K562 (cell line): ENCODE data around the gene NDUFV2. TPM values are rescaled to one million over a fixed set of nuclear protein-coding genes. Genes with fewer than 3 reads are reported as not detected.

Source experiments
- ATAC-seq: fragments of 200-7000 bp; cut with Tn5 transposase; 3 replicates; pipeline ENCODE4 v1.9.1; 2020; ENCODE audit warnings: moderate library complexity
- BruUV-seq: library from RNA; stranded (reverse); fragments of 400-500 nt; replicated peaks from 2 replicates; lab custom pipeline; 2021; lab: Mats Ljungman, UMichigan
- CTCF ChIA-PET: fragments of 300-600 bp; formaldehyde crosslinking; extraction: SDS; loops from one replicate; lab custom pipeline; 2021; ENCODE audit warnings: low intra/inter-chr PET ratio; lab: Yijun Ruan, JAX
- POLR2A ChIA-PET: fragments of 300-600, 350-650 bp; sonication (Branson Sonifier 250); formaldehyde crosslinking; extraction: SDS; loops from one replicate; lab custom pipeline; 2021; ENCODE audit warnings: antibody characterized with exemption, inconsistent platforms; lab: Yijun Ruan, JAX
- DNase-seq, 4 experiments: peaks; one replicate each; pipeline versions ENCODE4 v3.0.0 to v3.0.0-alpha.2; 2011 to 2018; ENCODE audit warnings: low spot score in 3 of 4, mixed read lengths in 3 of 4; ENCODE audit errors: extremely low read depth in 1 of 4
- FAIRE-seq: peaks from 2 replicates; lab custom pipeline; 2011; peaks lifted over from hg19 to GRCh38; lab: Jason Lieb, UNC
- H2AFZ ChIP-seq: 2 replicates; pipeline ENCODE4 v1.6.0; 2011; ENCODE audit warnings: low read depth, low read length, control low read depth, inconsistent platforms
- H3K27ac ChIP-seq: fragments of 200-600 bp; 3 replicates; pipeline ENCODE4 v1.8.0; 2011; ENCODE audit warnings: low read depth, mild to moderate bottlenecking, control low read depth, inconsistent platforms, low read length, moderate library complexity, mixed read lengths; ENCODE audit errors: extremely low read depth
- H3K27me3 ChIP-seq, 2 experiments: fragments of 300-600 bp in 1 of 2; 2 replicates in 1 of 2; 3 replicates in 1 of 2; pipeline versions ENCODE4 v1.6.0 to v1.8.0; 2011; ENCODE audit warnings: inconsistent platforms in 2 of 2, low read length in 2 of 2, mild to moderate bottlenecking in 1 of 2, mixed read lengths in 1 of 2, moderate library complexity in 1 of 2; ENCODE audit not compliant: control insufficient read depth in 2 of 2, insufficient read depth in 2 of 2
- H3K36me3 ChIP-seq: fragments of 300-600 bp; 3 replicates; pipeline ENCODE4 v1.8.0; 2011; ENCODE audit warnings: mild to moderate bottlenecking, low read length, inconsistent platforms; ENCODE audit not compliant: control insufficient read depth, insufficient read depth
- H3K4me1 ChIP-seq, 2 experiments: fragments of 200-600 bp in 1 of 2; replicated peaks in 1 of 2; 2 replicates in 1 of 2; 3 replicates in 1 of 2; pipeline versions ENCODE4 v1.5.1 to v1.8.0; 2011; ENCODE audit warnings: inconsistent platforms in 2 of 2, low read length in 2 of 2, mild to moderate bottlenecking in 1 of 2, mixed read lengths in 1 of 2, moderate library complexity in 1 of 2; ENCODE audit not compliant: control insufficient read depth in 2 of 2, insufficient read depth in 2 of 2
- H3K4me2 ChIP-seq: 2 replicates; pipeline ENCODE4 v1.6.1; 2011; ENCODE audit warnings: low read length, control low read depth, inconsistent platforms, mixed read lengths; ENCODE audit not compliant: insufficient read depth
- H3K4me3 ChIP-seq: fragments of 200-600 bp; sonication (generic), shearing (Covaris generic); 2 replicates; pipeline ENCODE4 v1.5.1; 2016; ENCODE audit warnings: control low read depth, inconsistent platforms
- H3K79me2 ChIP-seq: fragments of 200-600 bp; 3 replicates; pipeline ENCODE4 v1.8.0; 2011; ENCODE audit warnings: low read length, inconsistent platforms; ENCODE audit not compliant: control insufficient read depth, insufficient read depth
- H3K9ac ChIP-seq, 2 experiments: 2 replicates each; pipeline versions ENCODE4 v1.6.0 to v1.6.1; 2011; ENCODE audit warnings: low read depth in 2 of 2, low read length in 2 of 2, control low read depth in 1 of 2, inconsistent platforms in 1 of 2, mild to moderate bottlenecking in 1 of 2, mixed read lengths in 1 of 2; ENCODE audit not compliant: insufficient read depth in 1 of 2
- H3K9me1 ChIP-seq: one replicate; pipeline ENCODE4 v1.6.0; 2011; ENCODE audit warnings: inconsistent platforms, mild to moderate bottlenecking, low read length, moderate library complexity; ENCODE audit not compliant: control insufficient read depth, insufficient read depth
- H3K9me3 ChIP-seq: replicated peaks from 2 replicates; pipeline ENCODE4 v1.5.1; 2011; ENCODE audit warnings: low read depth, low read length, inconsistent platforms; ENCODE audit not compliant: control insufficient read depth, insufficient read depth
- H4K20me1 ChIP-seq: replicated peaks from 2 replicates; pipeline ENCODE4 v1.6.1; 2011; ENCODE audit warnings: low read length, inconsistent platforms, mixed read lengths; ENCODE audit not compliant: control insufficient read depth, insufficient read depth
- MEIS2 ChIP-seq: fragments of 450-650 bp; IDR thresholded peaks from 2 replicates; pipeline ENCODE4 v1.6.1; 2014; ENCODE audit warnings: mild to moderate bottlenecking; ENCODE audit not compliant: partially characterized antibody
- PBX2 ChIP-seq, 2 experiments: IDR thresholded peaks in 1 of 2; conservative IDR thresholded peaks in 1 of 2; 2 replicates each; pipeline ENCODE4 v1.6.1; 2016; ENCODE audit warnings: low read depth in 2 of 2, mild to moderate bottlenecking in 1 of 2, missing compliant biosample characterization in 1 of 2, missing genetic modification characterization in 1 of 2, moderate library complexity in 1 of 2
- ZBTB12 ChIP-seq: fragments of 250-450 bp; sonication (Bioruptor Pico); IDR thresholded peaks from 2 replicates; pipeline ENCODE4 v1.4.0; 2020
- WGBS: fragments of 100-300 bp; shearing (Covaris generic); methylation state at CpG from one replicate; pipeline ENCODE4 v1.1.6; 2016; ENCODE audit warnings: low coverage, mixed read lengths; ENCODE audit not compliant: insufficient coverage; ENCODE audit errors: missing lambda C conversion rate; 5-methylcytosine and 5-hydroxymethylcytosine counted together
- in situ Hi-C: fragments of 300-500 bp; cut with MboI; formaldehyde crosslinking; loops from 4 replicates; pipeline ENCODE4 v1.15.0; 2018; ENCODE audit warnings: inconsistent platforms, mixed read lengths
- intact Hi-C: fragments of 100-400 bp; cut with micrococcal nuclease; formaldehyde crosslinking; loops from 2 replicates; pipeline ENCODE4 v1.14.2; 2022
- polyA plus RNA-seq, 8 experiments: library from polyadenylated mRNA; depleted of rRNA in 4 of 8; stranded (reverse) in 5 of 8; unstranded in 3 of 8; fragments of >200 nt; fragmentation: Nextera tagmentation in 2 of 8; fragmentation: Illumina TruSeq in 1 of 8; extraction: Ambion mirVana in 2 of 8; extraction: Trizol in 1 of 8; gene quantifications; 2 replicates each; pipeline versions ENCODE4 v1.2.1 to v1.2.3, GENCODE V29; 2011 to 2014; ENCODE audit warnings: inconsistent platforms in 1 of 8, missing spikeins in 1 of 8
- total RNA-seq, 7 experiments: library from RNA; depleted of rRNA in 6 of 7; stranded (reverse); fragments of >200 nt in 6 of 7; fragmentation: Illumina TruSeq in 2 of 7; extraction: Trizol in 2 of 7; gene quantifications; 2 replicates each; pipeline versions ENCODE4 v1.2.1 to v1.2.3, GENCODE V29; 2011 to 2021; ENCODE audit warnings: low replicate concordance in 1 of 7
- TF ChIP-seq, protein P1 (sequence below): fragments of 450-650 bp; IDR thresholded peaks from 2 replicates; pipeline ENCODE4 v1.6.1; 2016
- TF ChIP-seq, protein P2 (sequence below): sonication (generic); formaldehyde crosslinking; IDR thresholded peaks from 2 replicates; pipeline ENCODE4 v1.8.1; 2023; ENCODE audit warnings: mild to moderate bottlenecking, missing genetic modification reagents
- TF ChIP-seq, protein P3 (sequence below): fragments of 250-450 bp; sonication (Bioruptor Pico); IDR thresholded peaks from 2 replicates; pipeline ENCODE4 v1.9.0; 2021; ENCODE audit warnings: mild to moderate bottlenecking, inconsistent platforms

The NDUFV2 gene
- total and polyA plus RNA-seq, 9 of the 15 experiments (the other 6 are each of a cell fraction or from before 2014, with no cell fraction given) = 213 to 550 (median 384) TPM

GRCh38 chr18:9157806-9158205 is 55.3 kb downstream of the NDUFV2 start:
- peaks cover 0 to 5% of the 10 kb centered on the region in 2 experiments; a peak in 1 of 5 replicates for H3K4me1 ChIP-seq
- no peak overlapping the region for H3K4me3 ChIP-seq
- ATAC-seq (no peak), FAIRE-seq (no peak), DNase-seq (no peak)
- no TSS peak for BruUV-seq
- no peak overlapping the region for H3K9ac ChIP-seq
- peaks cover 86% of the 10 kb centered on the region for H3K79me2 ChIP-seq
- in situ Hi-C loops = no loop called here
- POLR2A ChIA-PET = interaction anchor here (1.4 to 1.5 kb wide), 2 partner anchors 19 to 22 kb away, joined by 4 to 10 read pairs; no protein-coding TSS in a partner anchor
- CTCF ChIA-PET = no interaction called here
- H3K27me3 ChIP-seq = no peaks in the 10 kb centered on the region
- H3K9me3 ChIP-seq = 0 out of 2 replicates have a peak, but pooled peaks cover 2% of the 10 kb centered on the region
- H3K9me1 ChIP-seq = no peaks in the 10 kb centered on the region
- no peak overlapping the region for H2AFZ ChIP-seq
- intact Hi-C loops = no loop called here
- TF ChIP-seq, protein P1, sequence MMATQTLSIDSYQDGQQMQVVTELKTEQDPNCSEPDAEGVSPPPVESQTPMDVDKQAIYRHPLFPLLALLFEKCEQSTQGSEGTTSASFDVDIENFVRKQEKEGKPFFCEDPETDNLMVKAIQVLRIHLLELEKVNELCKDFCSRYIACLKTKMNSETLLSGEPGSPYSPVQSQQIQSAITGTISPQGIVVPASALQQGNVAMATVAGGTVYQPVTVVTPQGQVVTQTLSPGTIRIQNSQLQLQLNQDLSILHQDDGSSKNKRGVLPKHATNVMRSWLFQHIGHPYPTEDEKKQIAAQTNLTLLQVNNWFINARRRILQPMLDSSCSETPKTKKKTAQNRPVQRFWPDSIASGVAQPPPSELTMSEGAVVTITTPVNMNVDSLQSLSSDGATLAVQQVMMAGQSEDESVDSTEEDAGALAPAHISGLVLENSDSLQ = peak; percentile 83
- TF ChIP-seq PBX2 (CRISPR knock-in tag; IDR thresholded peaks at IDR 0.05; ENCODE audit: low read depth) (no peak), PBX2 (tag; conservative IDR thresholded peaks at IDR 0.05; ENCODE audit: low read depth) (0 out of 2 replicates have a peak, but pooled peaks have one; percentile 14), MEIS2 (peak; percentile 57), ZBTB12 (CRISPR knock-in tag) (no peak)
- TF ChIP-seq, protein P2, sequence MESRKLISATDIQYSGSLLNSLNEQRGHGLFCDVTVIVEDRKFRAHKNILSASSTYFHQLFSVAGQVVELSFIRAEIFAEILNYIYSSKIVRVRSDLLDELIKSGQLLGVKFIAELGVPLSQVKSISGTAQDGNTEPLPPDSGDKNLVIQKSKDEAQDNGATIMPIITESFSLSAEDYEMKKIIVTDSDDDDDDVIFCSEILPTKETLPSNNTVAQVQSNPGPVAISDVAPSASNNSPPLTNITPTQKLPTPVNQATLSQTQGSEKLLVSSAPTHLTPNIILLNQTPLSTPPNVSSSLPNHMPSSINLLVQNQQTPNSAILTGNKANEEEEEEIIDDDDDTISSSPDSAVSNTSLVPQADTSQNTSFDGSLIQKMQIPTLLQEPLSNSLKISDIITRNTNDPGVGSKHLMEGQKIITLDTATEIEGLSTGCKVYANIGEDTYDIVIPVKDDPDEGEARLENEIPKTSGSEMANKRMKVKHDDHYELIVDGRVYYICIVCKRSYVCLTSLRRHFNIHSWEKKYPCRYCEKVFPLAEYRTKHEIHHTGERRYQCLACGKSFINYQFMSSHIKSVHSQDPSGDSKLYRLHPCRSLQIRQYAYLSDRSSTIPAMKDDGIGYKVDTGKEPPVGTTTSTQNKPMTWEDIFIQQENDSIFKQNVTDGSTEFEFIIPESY (CRISPR knock-in tag) = no peak
- TF ChIP-seq, protein P3, sequence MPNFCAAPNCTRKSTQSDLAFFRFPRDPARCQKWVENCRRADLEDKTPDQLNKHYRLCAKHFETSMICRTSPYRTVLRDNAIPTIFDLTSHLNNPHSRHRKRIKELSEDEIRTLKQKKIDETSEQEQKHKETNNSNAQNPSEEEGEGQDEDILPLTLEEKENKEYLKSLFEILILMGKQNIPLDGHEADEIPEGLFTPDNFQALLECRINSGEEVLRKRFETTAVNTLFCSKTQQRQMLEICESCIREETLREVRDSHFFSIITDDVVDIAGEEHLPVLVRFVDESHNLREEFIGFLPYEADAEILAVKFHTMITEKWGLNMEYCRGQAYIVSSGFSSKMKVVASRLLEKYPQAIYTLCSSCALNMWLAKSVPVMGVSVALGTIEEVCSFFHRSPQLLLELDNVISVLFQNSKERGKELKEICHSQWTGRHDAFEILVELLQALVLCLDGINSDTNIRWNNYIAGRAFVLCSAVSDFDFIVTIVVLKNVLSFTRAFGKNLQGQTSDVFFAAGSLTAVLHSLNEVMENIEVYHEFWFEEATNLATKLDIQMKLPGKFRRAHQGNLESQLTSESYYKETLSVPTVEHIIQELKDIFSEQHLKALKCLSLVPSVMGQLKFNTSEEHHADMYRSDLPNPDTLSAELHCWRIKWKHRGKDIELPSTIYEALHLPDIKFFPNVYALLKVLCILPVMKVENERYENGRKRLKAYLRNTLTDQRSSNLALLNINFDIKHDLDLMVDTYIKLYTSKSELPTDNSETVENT (CRISPR knock-in tag) = no peak
- H3K4me2 ChIP-seq = no peak overlapping the region
- no peaks in the 10 kb centered on the region for H4K20me1 ChIP-seq
- H3K36me3 ChIP-seq = 0 out of 3 replicates have a peak, but pooled peaks cover 4% of the 10 kb centered on the region
- H3K27ac ChIP-seq = no peak overlapping the region
- whole genome bisulfite sequencing = 2% methylated on average over 2 of the region's 2 CpGs
